Dendritic cell treated with granulocyte-macrophage colony-stimulating factor and Interleukin-4, amounts not matched to agents 40 ng/mL and 50 ng/mL, for 4 days (primary cell): ENCODE measurements around the gene KRTAP10-10.
"Not testable (repeated sequence)": the region's sequence is repeated elsewhere in the genome, so short reads cannot be mapped to it uniquely, and the experiment has no call there.

Source experiments
- H3K27ac Mint-ChIP-seq: one replicate; pipeline ENCODE4 v1.8.0; 2022; ENCODE audit warnings: mild to moderate bottlenecking, mixed read lengths
- H3K27me3 Mint-ChIP-seq: one replicate; pipeline ENCODE4 v1.8.0; 2022; ENCODE audit warnings: mild to moderate bottlenecking, mixed read lengths
- H3K36me3 Mint-ChIP-seq: one replicate; pipeline ENCODE4 v1.8.0; 2022; ENCODE audit warnings: low read depth, mixed read lengths
- H3K4me1 Mint-ChIP-seq: one replicate; pipeline ENCODE4 v1.8.0; 2022; ENCODE audit warnings: low read depth, mixed read lengths
- H3K4me3 Mint-ChIP-seq: one replicate; pipeline ENCODE4 v1.8.0; 2022; ENCODE audit warnings: mild to moderate bottlenecking, moderate library complexity, mixed read lengths
- H3K9me3 Mint-ChIP-seq: one replicate; pipeline ENCODE4 v1.8.0; 2022; ENCODE audit warnings: mixed read lengths
- intact Hi-C: fragments of 100-400 bp; cut with micrococcal nuclease; formaldehyde crosslinking; loops from one replicate; pipeline ENCODE4 v1.15.0; 2022

KRTAP10-10 gene

GRCh38 chr21:44684483-44684882, 47.3 kb downstream of the KRTAP10-10 start:
- intact Hi-C loops: no loop called here
- no peaks in the 10 kb centered on the region for H3K9me3 Mint-ChIP-seq

GRCh38 chr21:44685050-44685449, 47.9 kb downstream of the KRTAP10-10 start:
- not testable (repeated sequence) for H3K9me3 Mint-ChIP-seq

More at GRCh38 chr21:44684483-44684882, 47.3 kb downstream of the KRTAP10-10 start:
- no peaks in the 10 kb centered on the region for H3K4me1 Mint-ChIP-seq
- no peak overlapping the region for H3K27ac Mint-ChIP-seq
- H3K27me3 Mint-ChIP-seq: peaks cover 24% of the 10 kb centered on the region
- no peak overlapping the region for H3K4me3 Mint-ChIP-seq
- H3K36me3 Mint-ChIP-seq: no peaks in the 10 kb centered on the region

GRCh38 chr21:44686000-44686781, 49.0 kb downstream of the KRTAP10-10 start:
- H3K27me3 Mint-ChIP-seq: peaks cover 27% of the 10 kb centered on the region

More at GRCh38 chr21:44685050-44685449, 47.9 kb downstream of the KRTAP10-10 start:
- H3K27ac Mint-ChIP-seq, H3K36me3 Mint-ChIP-seq, H3K4me1 Mint-ChIP-seq, intact Hi-C loops, H3K4me3 Mint-ChIP-seq: not testable (repeated sequence)
- H3K27me3 Mint-ChIP-seq: peaks cover 23% of the 10 kb centered on the region

GRCh38 chr21:44686843-44687561, 49.8 kb downstream of the KRTAP10-10 start:
- intact Hi-C loops: no loop called here
- Mint-ChIP-seq H3K36me3 (no peaks in the 10 kb centered on the region), H3K4me1 (no peaks in the 10 kb centered on the region), H3K9me3 (no peaks in the 10 kb centered on the region), H3K4me3 (no peak overlapping the region), H3K27me3 (peaks cover 23% of the 10 kb centered on the region), H3K27ac (no peak overlapping the region)

More at GRCh38 chr21:44686000-44686781, 49.0 kb downstream of the KRTAP10-10 start:
- intact Hi-C loops: no loop called here
- Mint-ChIP-seq H3K4me3 (no peak overlapping the region), H3K9me3 (no peaks in the 10 kb centered on the region), H3K27ac (no peak overlapping the region), H3K36me3 (no peaks in the 10 kb centered on the region), H3K4me1 (no peaks in the 10 kb centered on the region)

- Mint-ChIP-seq H3K4me3 (no peak overlapping the region), H3K27me3 (peaks cover 22% of the 10 kb centered on the region), H3K27ac (no peak overlapping the region), H3K4me1 (no peaks in the 10 kb centered on the region), H3K36me3 (no peaks in the 10 kb centered on the region), H3K9me3 (peaks cover 3% of the 10 kb centered on the region)
- intact Hi-C loops: no loop called here
Observed at GRCh38 chr21:44687671-44688070, 50.5 kb downstream of the KRTAP10-10 start.
